ENCODE measurements around the gene ENOSF1.
A peak's percentile ranks its signal among the peaks of the same experiment; 100 is the strongest.

Gene ENOSF1

DNA sequence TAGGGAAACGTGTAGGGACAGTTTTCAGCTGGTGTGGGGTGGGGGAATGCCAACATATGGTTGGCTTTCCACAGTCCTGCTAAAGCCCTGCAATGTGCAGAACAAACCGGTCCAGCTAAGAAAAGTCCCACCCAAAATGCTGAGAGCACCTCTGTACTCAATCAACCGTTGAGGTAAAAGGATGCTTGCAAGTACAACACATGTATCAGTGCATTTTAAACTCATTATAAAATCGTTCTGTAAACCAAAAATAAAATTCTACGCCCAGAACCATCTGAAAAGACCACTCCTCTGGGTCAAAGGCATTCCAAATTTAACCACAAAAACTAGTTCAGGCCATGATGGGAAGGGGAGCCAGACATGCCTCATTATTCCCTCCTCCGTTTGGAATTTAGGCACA, 57.0 kb downstream of the ENOSF1 start:
- in situ Hi-C loops (cut with HindIII; ENCODE audit: low pct_ligation_motif_present, low pct_unique_long_range_greater_than_20kb, low sequenced_read_pairs) = no loop called here
- no peak for DNase-seq

DNA sequence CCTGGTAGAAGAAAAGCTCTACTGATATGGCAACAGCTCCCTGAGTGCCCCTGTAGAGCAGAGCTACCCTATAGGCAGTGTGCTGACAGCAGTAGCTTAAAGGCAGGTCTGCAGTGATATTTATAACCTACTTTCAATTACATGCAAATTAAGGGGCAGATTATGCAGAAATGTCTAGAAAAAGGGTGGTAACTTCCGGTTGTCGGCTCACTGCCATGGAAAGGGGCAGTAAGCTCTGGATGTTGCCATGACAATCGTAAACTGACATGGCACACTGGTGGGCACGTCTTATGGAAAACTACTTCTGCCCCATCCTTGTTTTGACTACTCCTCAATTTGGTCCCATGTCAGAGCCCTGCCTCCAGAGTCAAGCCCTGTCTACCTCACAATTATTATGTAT, 57.8 kb downstream of the ENOSF1 start:
- no peak for DNase-seq
- in situ Hi-C loops (cut with HindIII; ENCODE audit: low pct_ligation_motif_present, low pct_unique_long_range_greater_than_20kb, low sequenced_read_pairs) = no loop called here

DNA sequence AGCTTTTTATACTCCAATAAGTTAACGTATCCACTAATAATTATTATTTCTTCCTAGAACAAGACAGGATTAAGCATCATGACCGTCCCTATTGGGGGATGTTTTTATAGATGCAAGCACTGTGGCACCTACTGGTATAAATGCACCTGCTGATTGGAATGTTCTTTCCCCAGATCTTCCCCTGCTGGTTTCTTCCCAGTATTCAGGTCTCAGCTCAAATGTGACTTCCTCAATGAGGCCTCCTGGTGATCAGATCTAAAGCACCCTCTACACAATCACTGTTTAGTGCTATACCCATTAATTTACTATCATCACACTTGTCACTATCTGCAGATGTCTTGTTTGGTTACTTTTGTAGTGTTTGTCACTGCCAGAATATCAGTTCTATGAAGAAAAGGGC, 58.9 kb downstream of the ENOSF1 start:
- in situ Hi-C loops (cut with HindIII; ENCODE audit: low pct_ligation_motif_present, low pct_unique_long_range_greater_than_20kb, low sequenced_read_pairs) = no loop called here
- no peak for DNase-seq

DNA sequence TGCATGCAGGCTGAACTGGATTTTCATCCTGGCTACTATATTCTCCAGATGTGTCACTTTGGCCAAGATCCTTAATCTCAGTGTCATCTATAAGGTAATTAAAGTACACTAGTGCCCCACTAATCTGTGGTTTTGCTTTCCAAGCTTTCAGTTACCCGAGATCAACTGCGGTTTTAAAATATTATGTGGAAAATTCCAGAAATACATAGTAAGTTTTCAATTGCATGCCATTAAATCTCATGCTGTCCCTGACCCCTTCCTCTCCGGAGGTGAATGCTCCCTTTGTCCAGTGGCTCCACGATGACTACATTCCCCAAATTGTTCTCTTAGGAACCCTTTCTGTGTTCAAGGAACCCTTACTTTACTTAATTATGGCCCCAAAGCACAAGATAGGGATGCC, 60.3 kb downstream of the ENOSF1 start:
- in situ Hi-C loops (cut with HindIII; ENCODE audit: low pct_ligation_motif_present, low pct_unique_long_range_greater_than_20kb, low sequenced_read_pairs) = no loop called here
- no peak for DNase-seq

DNA sequence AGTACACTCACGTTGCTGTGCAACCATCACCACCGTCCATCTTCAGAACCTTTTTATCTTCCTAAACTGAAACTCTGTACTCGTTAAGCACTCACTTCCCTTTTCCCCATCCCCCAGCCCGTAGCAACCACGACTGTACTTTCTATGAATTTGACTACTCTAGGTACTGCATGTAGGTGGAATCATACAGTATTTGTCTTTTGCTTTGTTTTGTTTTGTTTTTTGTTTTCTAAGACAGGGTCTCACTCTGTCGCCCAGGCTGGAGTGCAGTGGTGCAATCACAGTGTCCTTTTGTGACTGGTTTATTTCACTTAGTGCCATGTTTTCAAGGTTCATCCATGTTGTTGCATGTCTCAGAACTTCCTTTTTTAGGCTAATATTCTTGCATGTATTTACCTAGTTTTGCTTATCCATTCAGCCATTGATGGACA, 62.0 kb downstream of the ENOSF1 start:
- no peak for DNase-seq
- in situ Hi-C loops (cut with HindIII; ENCODE audit: low pct_ligation_motif_present, low pct_unique_long_range_greater_than_20kb, low sequenced_read_pairs) = no loop called here

DNA sequence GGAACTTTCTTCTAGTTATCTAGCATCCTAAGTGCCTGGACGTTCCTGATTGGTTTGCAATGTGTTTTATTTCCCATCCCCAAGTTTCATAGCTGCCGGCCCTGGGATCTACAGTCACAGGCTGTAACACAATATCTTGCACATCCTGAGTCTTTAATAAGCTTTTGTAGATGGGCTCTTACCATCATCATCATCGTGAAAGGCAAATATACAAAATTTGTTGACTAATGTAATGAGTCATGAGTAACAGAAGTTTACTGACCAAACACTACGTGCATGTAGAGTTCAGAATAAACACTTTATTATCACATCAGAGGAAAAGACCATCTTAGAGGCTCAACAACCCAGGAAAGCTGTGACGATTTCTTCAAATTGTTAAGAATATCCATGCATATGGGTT, 63.1 kb downstream of the ENOSF1 start:
- in situ Hi-C loops (cut with HindIII; ENCODE audit: low pct_ligation_motif_present, low pct_unique_long_range_greater_than_20kb, low sequenced_read_pairs) = no loop called here
- DNase-seq = no peak

DNA sequence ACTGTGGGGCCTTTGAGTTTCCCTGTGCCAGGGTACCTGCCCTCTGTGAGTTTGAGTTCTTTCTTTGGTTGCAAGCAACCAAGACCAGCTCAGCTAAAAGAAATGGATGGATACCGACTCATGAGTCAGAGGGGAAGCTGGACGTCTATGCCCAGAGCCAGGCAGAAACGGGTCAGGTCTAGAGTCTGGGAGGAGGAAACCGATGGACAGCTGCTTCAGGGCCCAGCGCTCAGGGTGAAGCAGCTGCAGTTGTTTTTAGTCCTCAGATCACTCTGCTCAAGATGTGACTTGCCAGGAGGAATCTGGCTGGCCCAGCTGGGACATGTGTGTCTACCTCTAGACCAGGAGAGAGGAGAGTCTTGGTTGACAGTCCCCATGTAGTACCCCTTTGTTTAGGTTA, 65.1 kb downstream of the ENOSF1 start:
- in situ Hi-C loops (cut with HindIII; ENCODE audit: low pct_ligation_motif_present, low pct_unique_long_range_greater_than_20kb, low sequenced_read_pairs) = no loop called here
- DNase-seq = no peak

DNA sequence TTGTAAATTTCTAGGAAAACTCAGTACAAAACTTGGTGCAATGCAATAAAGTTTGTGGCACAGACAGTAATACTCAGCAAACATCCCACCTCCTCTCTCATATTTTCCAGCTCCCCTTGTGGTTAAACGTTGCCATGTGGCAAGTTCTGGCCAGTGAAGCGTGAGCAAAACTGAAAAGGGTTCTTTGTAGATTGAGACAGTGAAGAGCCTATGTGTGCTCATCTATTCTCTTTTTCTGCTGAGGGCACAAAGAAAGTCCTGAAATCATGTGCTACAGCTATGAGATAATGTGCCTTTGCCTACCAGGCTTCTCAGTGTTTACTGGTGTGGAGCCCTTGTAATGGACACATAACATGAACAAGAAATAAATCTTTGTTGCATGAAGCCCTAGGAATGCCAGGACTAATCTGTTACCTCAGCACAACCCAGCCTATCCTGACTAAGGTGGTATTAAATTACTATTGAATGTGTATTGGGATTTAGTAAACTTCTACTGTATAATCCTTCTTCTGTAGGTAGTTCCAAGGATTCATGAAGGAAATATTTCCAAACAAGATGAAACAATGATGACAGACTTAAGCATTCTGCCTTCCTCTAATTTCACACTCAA, 67.9 kb downstream of the ENOSF1 start:
- no peak for DNase-seq
- in situ Hi-C loops (cut with HindIII; ENCODE audit: low pct_ligation_motif_present, low pct_unique_long_range_greater_than_20kb, low sequenced_read_pairs) = no loop called here

DNA sequence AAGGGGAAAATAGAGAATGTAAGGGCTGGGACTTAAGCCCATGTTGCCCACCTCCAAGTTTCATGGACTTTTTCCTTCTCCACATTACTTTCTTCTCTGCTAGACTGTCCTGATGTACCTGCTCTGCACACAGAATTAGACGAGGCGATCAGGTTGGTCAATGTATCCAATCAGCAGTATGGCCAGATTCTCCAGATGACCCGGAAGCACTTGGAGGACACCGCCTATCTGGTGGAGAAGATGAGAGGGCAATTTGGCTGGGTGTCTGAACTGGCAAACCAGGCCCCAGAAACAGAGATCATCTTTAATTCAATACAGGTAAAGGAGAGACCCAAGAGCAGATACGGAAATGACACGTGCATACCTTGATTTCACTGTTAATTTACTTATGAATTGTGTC, 71.2 kb downstream of the ENOSF1 start:
- in situ Hi-C loops (cut with HindIII; ENCODE audit: low pct_ligation_motif_present, low pct_unique_long_range_greater_than_20kb, low sequenced_read_pairs) = no loop called here

DNA sequence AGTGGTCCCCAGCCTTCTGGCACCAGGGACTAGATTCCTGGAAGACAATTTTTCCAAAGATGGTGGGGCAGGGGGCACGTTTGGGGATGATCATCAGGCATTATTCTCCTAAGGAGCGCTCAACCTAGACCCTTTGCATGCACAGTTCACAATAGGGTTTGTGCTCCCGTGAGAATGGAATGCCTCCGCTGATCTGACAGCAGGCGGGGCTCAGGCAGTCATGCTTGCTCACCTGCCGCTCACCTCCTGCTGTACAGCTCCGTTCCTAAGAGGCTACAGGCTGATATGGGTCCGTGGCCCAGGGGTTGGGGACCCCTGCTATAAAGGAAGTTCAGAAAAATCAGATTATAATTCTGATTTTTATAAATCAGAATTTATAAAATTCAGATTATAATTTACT, 77.3 kb downstream of the ENOSF1 start:
- in situ Hi-C loops (cut with HindIII; ENCODE audit: low pct_ligation_motif_present, low pct_unique_long_range_greater_than_20kb, low sequenced_read_pairs) = no loop called here

More for the DNA sequence above, 71.2 kb downstream of the ENOSF1 start:
- DNase-seq = no peak

DNA sequence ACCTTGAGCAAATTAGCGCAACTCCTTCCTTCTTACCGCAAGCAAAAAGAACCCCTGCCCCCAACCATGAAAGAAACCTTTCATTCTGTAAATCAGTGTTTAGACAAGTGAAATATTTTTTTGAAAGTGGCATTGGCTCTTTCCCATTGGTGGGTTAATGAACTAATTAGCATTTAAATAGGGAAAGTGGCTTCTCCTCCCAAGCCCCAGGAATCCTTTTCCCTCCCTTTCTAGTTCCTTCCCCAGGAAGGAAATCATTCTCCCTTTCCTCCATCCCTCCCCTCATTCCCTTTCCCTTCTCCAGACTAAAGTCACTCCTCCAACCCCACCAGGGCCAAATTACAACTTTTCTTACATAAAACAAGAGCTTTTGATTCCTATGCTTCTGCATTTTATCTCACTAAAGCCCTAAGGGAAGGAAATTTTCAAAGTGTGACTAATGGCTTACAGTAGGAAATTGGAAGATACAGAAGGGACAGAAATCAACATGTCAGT, 77.8 kb downstream of the ENOSF1 start:
- no peak for DNase-seq
- in situ Hi-C loops (cut with HindIII; ENCODE audit: low pct_ligation_motif_present, low pct_unique_long_range_greater_than_20kb, low sequenced_read_pairs) = no loop called here

More for the DNA sequence above, 77.3 kb downstream of the ENOSF1 start:
- DNase-seq = no peak

DNA sequence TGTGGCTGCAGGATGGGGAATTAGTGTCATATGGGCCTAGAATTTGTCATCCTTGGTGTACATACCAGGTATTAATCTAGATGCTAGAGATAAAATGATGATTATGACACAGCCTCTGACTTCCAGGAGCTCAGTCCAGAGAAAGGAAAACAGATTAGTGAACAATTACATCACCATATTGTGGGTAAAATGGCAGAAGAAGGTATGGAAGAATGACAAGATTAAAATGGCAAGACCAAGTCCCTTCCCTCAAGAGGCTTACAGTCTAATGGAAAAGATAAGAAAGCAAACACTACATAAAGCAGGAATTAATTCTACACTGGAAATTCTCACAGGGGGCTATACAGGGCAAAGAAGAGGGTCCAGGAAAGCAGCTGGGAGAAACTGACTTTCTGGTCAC, 80.9 kb downstream of the ENOSF1 start:
- DNase-seq = no peak
- in situ Hi-C loops (cut with HindIII; ENCODE audit: low pct_ligation_motif_present, low pct_unique_long_range_greater_than_20kb, low sequenced_read_pairs) = no loop called here

DNA sequence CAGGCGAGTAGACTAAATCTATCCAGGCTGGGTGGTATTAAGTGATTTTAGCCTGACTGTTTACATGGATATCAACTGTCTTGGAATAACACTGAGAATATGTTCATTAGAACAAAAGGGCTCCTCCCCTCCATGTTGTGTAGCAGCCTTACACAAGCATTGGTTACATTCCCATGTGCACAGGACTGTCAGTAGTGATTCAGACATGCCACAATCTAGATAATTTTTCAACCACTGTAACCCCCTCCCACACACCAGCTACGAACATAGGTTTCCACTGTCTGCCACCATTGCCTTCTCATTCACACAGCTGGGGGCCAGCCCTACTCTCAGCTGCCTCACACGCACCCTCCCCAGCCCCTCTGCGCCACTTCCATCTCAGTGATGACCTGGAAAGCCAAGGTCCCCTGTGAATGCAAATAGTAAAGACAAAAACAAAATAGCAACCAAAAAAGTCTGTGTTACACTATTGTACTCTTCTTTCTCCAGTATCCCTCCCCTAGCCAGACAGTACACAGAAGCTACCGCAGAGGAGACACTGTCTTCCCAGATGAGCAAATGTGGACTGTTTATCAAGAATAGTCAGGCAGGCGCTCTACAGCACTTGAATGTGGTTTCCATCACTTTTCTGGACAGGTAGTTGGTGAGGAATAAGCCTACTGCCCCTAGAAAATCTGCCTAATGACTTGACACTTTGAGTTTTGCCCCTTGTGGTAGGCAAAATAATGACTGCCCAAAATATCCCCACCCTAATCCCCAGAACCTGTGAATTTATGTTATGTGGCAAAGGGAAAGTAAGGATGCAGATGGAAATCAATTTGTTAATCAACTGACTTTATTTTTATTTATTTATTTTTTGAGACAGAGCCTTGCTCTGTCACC, 82.9 kb downstream of the ENOSF1 start:
- DNase-seq = no peak
- in situ Hi-C loops (cut with HindIII; ENCODE audit: low pct_ligation_motif_present, low pct_unique_long_range_greater_than_20kb, low sequenced_read_pairs) = no loop called here

DNA sequence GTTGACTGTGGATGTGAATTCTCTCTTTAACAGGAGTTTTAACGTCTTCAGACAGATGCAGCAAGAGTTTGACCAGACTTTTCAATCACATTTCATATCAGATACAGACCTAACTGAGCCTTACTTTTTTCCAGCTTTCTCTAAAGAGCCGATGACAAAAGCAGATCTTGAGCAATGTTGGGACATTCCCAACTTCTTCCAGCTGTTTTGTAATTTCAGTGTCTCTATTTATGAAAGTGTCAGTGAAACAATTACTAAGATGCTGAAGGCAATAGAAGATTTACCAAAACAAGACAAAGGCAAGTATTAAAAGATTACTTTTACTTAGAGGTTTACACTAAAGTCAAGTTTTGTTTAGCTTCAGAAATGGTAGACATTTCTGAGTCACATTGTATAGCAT, 85.2 kb downstream of the ENOSF1 start:
- in situ Hi-C loops (cut with HindIII; ENCODE audit: low pct_ligation_motif_present, low pct_unique_long_range_greater_than_20kb, low sequenced_read_pairs) = no loop called here
- DNase-seq = no peak

DNA sequence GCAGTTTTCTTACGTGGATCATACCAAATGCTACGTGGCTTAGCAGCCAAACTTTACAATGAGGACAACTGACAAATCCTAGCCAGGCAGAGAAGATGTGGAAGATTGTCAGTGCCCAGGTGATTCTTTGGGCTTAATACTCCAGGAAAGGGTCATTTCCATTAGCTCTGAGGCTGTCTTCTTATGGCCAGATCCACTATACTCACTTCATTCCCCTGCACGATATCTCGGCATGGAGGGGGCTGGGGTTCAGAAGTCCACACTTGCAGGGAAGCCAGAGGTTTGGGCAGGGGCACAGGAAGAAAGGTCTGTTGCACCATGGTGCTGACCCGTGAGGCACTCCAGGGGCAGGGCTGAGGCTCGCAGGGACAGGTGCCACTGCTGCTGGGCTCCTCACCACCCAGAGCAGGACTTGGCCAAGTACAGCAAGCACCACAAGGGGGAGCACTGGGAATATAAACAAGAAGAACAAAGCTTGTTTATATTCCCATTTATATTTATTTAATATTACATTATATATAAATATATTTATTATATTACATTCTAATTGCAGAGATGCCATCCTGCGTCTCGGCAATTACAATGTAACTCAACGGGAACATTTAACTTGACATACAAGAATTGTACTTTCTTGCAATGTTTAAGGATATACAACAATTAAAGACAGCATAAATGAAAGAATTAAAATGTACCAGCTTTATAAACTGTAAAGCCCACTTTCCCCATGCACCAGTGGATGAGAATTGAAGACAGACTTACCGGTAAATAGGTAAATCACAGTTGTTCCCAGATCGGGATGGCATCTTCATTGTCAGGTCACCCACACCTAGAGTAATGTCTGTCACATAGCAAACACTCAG, 88.4 kb downstream of the ENOSF1 start:
- in situ Hi-C loops (cut with HindIII; ENCODE audit: low pct_ligation_motif_present, low pct_unique_long_range_greater_than_20kb, low sequenced_read_pairs) = no loop called here
- DNase-seq = peak; percentile 64

DNA sequence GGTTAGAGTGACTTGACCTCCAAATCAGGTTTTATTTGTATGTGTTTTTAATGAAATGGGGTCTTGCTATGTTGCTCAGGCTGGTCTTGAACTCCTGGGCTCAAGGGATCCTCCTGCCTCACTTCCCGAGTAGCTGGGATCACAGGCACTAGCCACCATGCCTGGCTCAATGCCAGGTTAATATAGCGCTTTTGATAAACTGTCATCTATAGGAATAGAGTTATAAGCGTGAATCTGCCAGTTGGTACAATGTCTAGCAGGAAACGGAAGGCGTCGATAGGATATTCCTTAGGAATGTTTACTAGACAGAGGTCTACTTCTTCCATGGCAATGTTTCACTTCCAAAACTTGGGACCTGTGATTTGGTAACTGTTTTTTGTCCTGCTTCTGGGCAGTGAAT, 90.1 kb downstream of the ENOSF1 start:
- DNase-seq = no peak
- in situ Hi-C loops (cut with HindIII; ENCODE audit: low pct_ligation_motif_present, low pct_unique_long_range_greater_than_20kb, low sequenced_read_pairs) = no loop called here

DNA sequence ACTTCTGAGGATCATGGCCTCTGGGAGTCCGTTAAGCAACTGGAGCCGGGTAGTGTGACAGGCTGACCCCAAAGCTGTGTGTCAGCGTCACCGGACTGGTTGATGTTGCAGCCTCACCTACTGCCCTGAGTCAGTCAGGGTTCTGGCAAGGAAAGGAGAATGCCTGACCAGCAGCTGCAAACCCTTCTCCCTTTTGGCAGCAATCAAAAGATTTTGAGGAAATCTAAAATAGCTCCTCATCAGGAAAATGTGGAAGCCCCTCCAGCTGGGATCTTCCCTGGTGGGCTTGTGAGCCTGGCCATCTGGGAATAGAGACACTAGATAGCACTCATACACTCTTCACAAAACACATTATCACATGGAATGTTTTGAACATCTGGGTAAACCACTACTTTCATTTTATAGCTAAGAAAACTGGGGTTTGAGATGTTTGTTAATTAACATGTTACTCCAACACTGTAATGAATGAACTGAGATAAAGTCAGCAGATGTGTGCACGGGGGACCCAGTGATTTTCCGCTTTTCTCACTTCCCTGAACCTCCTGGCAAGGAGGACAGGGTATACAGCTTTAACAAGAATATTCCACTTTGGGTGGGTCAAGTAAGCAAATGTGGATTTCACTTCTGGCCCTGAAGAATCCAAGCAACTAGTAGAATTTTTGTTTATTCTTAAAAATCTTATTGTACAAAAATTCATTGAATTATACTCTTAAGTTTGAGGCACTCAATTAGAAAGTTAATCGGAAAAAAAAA, 91.0 kb downstream of the ENOSF1 start:
- in situ Hi-C loops (cut with HindIII; ENCODE audit: low pct_ligation_motif_present, low pct_unique_long_range_greater_than_20kb, low sequenced_read_pairs) = no loop called here
- DNase-seq = no peak
